Fibroblast of mammary gland (primary cell): ENCODE results near the gene ZNF532.

Experiments
- DNase-seq: peaks from one replicate; pipeline ENCODE4 v3.0.0-alpha.2; 2010; ENCODE audit warnings: low read depth
- H3K4me3 ChIP-seq: 2 replicates; pipeline ENCODE4 v1.5.1; 2011; ENCODE audit warnings: low read depth, mild to moderate bottlenecking, low read length, moderate library complexity; ENCODE audit not compliant: control insufficient read depth
- CTCF ChIP-seq: conservative IDR thresholded peaks from 2 replicates; pipeline ENCODE4 v1.5.1; 2011; ENCODE audit warnings: low read depth, low read length, inconsistent platforms; ENCODE audit not compliant: control insufficient read depth, insufficient read depth

Gene ZNF532

GRCh38 chr18:58891776-58892175 lies 27.1 kb downstream of the ZNF532 start:
- H3K4me3 ChIP-seq, result no peak overlapping the region
- no peak for TF ChIP-seq CTCF
- DNase-seq, result no peak

GRCh38 chr18:58892488-58892887 lies 27.8 kb downstream of the ZNF532 start:
- no peak overlapping the region for H3K4me3 ChIP-seq
- no peak for TF ChIP-seq CTCF
- DNase-seq, result no peak

- peak; percentile 41 for DNase-seq
- no peak overlapping the region for H3K4me3 ChIP-seq
- TF ChIP-seq CTCF, result no peak
Observed at GRCh38 chr18:58893388-58894099, 28.9 kb downstream of the ZNF532 start.

GRCh38 chr18:58894930-58895329 lies 30.3 kb downstream of the ZNF532 start:
- H3K4me3 ChIP-seq, result no peak overlapping the region
- no peak for DNase-seq
- no peak for TF ChIP-seq CTCF

GRCh38 chr18:58895385-58895784 lies 30.7 kb downstream of the ZNF532 start:
- no peak for TF ChIP-seq CTCF
- no peak for DNase-seq
- H3K4me3 ChIP-seq, result no peak overlapping the region

- no peak for DNase-seq
- no peak overlapping the region for H3K4me3 ChIP-seq
- TF ChIP-seq CTCF, result no peak
Observed at GRCh38 chr18:58896268-58896667, 31.6 kb downstream of the ZNF532 start.
